CD4-positive, alpha-beta T cell treated with Interleukin-15 for 4 hours (primary cell): ENCODE measurements around the gene FBXO2.
"Not testable (repeated sequence)": the region's sequence is repeated elsewhere in the genome, so short reads cannot be mapped to it uniquely, and the experiment has no call there.

ENCODE experiments used
- DNase-seq: peaks from one replicate; pipeline ENCODE4 v3.0.0-alpha.2; 2020; ENCODE audit warnings: low spot score

FBXO2 gene

DNA sequence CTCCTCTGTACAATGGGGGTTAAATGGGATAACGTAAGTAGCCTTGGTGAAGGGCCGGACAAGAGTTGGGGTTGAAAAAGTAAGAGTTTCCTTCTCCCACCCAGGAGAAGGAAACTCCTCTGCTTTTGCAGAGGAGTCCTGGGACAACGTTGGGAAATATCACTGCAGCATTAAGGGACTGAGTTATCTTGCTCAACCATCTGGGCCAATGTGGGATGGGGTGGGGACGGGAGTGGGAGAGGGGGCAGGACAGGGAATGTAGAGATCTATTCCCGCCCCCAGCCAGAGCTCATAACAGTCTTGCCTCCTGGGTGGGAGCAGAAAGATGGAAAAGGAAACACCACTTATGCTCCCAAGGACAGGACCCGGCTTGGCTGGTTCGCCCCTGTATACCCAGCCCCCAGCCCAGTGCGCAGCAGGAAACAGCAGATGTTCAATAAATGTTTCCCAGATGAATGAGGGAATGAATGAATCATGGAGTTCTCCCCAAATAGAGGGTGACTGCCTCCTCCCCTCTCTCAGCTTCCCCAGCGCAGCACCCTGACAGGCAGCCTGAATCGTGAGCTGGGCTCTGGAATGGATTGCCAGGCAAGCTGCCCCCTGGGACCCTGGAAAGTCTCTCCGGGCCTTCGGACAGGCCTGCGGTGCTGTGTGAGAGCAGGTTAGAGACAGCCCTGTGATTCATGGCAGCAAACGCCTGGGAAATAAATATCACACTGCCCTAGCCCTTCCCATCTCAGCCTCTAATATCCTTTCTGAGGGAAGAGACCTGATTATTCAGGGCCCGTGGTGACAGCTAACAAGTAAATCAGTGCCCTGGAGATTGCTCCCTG, 24.8 kb downstream of the FBXO2 start:
- no peak for DNase-seq

DNA sequence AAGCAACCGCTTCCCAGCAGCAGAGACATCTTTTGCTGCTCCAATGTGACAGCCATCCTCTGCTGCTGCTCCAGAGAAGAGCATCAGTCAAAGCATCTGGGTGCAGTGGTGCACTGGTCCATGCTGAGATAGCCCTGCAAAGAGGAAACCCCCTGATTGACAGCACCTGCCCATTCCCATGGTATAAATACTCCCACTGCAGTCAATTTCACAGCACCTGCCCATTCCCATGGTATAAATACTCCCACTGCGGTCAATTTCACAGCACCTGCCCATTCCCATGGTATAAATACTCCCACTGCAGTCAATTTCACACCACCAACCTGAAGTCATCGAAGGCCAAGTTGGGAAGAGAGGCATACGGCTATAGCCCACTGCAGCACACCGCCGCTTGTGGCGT, 25.5 kb downstream of the FBXO2 start:
- DNase-seq = no peak

DNA sequence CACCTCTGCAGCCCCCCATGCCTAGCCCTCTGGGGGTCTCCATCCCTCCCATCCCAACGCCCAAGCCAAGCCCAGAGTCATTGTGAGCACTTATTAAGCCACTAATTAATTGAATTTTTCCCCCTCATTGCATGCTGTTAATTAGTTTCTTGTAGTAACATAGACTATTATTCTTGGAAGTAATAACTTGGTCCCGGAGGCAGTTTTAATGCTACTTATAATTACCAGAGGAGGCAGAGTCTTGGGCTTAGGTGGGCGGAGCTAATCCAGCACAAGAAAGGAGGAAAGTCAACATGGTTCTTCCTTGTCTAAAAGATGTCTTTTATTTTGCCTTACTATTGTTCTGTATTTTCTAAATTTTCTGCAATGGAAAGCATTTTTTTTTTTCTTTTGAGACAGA, 27.7 kb downstream of the FBXO2 start:
- no peak for DNase-seq

DNA sequence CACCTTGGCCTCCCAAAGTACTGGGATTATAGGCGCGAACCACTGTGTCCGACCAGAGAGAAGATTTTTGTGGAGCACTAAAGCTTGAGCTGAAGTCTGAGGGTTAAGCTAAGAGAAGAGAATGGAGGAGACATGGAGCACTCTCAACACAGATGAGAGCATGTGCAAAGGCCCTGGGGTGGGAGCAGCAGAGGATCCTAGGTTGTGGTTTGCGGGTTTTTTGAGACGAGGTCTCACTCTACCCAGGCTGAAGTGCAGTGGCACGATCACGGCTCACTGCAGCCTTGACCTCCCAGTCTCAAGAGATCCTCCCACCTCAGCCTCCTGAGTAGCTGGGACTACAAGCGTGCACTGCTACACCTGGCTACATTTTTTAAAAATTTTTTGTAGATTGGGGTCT, 30.5 kb downstream of the FBXO2 start:
- DNase-seq = no peak

DNA sequence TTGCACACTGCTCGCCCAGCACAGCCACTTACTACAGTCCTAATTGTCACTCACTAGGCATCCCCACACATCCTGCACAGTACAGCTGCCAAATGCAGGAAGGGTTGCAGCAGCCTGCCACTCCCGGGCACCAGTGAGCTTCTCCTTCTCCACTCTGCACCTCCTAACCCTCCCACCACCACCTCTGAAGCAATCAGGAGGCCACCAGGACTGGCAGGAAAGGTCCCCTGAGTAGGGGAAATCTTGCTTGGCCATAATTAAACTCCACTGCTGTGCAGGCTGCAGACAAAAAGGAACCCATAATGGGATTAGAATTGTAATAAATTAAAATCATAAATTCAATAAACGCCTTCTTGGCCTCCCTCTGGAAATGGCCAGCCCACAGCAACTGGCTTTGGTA, 31.8 kb downstream of the FBXO2 start:
- no peak for DNase-seq

DNA sequence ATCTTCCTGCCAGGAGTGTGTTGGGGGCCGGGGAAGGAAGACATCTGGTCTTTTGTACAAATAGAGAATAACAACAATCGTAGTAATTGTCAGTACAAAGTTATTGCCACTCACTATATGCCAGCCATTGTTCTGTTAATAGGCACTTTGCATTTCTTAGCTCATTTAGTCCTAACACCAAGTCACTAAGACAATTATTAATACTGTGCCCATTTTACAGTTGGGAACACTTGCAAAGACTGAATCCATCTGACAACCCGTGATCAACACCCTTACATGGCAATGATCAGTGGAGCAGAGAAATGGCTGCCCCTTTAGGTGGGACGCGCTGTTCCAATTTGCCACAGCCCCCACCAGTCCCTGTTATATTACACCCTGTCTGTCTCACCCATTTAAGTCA, 33.3 kb downstream of the FBXO2 start:
- no peak for DNase-seq

DNA sequence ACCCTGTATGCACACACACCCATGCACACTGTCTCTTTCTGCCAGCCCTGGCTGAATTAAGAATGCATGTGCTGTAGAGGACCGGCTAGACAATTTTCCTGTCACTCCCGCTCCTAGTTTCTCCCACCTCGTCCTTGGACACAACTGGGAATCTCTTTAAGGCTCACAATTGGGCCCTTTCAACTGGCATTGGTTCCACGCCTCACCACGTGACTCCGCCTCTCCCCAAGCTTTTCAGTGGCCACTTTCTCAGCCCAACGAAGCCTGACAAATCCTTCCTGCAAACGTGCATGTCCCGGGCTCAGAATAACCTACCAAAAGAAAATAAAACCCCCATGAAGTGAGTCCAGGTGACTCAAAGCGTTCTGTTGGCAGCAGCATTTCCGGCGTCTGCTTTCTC, 33.8 kb downstream of the FBXO2 start:
- no peak for DNase-seq

DNA sequence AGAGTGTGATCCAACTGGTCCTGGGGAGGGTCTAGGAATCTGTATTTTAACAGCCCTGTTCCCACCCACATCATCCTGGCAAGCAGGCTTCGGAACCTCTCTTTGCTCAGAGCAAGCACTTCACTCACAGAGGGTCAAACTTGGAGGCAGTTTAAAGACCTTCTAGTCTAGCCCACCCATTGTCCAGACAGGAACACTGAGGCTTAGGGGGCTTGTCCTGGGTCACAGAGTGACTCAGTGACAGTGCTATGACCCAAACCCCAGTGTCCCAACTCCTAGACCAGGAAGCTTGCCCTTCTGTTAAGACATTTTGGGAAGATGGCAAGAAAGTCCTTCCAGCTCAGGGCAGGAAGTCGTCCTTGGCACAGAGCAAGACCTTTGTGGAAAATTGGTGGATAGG, 36.5 kb downstream of the FBXO2 start:
- DNase-seq = no peak

DNA sequence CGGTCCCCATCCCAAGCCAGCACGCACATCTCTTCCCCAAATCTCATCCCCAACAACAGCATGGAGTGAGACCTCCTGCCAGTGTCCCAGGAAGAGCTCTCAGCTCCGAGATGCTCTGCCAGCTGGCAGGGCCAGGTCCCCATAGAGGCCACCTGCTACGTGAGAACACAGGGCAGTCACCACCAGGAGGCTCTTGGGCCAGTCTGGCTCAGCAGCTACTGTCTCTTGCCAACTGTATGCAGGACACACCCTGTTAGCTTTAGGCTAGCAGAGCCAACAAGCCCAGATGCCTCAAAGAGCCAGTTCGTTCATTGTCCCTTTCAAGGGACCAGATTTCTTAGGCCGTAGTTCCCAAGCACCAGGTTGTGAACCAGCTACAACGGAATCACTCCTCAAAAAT, 36.9 kb downstream of the FBXO2 start:
- DNase-seq = no peak

DNA sequence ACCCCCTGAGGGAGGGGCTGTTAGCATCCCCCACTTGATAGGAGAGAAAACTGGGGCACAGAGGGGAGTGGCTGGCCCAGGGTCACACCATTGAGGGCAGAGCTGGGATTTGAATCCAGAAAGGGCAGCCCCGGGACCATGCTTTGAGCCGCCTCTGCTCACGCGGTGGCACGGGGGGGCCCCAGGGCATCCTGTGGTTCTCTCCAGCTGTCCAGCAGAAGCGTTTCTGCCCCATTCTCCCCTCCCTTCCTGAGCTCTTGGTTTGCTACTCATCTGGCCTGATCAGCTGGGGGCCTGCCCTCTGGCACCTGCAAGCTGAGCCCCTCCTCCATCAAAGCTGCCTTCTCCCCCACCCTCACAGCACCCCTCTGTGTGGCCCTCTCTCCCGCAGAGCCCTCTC, 37.5 kb downstream of the FBXO2 start:
- no peak for DNase-seq

DNA sequence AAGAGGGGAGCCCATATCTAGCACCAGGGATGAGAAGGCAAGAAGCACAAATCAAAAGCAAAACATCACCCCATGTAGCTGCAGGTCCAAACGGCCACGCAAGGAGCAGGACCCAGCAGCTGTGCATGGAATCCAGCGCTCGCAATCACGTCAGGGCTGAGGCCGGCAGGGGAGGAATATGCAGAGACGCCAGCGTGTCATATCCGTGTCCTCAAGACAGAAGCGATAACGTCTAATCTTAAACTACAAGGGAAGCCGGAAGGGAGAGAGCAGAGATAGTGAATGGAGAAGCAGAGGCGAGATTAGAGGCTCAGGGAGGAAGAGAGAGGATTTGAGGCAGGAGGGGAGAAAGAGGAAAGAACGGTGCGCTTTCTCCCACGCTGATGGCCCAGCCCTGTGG, 39.1 kb downstream of the FBXO2 start:
- no peak for DNase-seq

DNA sequence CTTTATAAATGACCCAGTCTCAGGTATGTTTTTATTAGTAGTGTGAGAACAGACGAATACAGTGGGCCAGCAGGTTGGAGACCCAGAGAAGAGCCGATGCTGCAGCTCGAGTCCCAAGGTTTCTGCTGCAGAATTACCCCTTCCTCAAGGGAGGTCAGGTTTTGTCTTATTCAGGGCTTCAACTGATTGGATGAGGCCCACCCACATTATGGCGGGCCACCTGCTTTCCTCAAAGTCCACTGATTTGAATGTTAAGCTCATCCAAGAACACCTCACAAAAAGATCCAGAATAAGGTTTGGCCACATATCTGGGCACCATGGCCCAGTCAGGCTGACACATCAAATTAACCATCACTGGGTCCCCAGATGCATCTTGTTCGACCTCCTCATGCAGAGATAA, 40.9 kb downstream of the FBXO2 start:
- no peak for DNase-seq

DNA sequence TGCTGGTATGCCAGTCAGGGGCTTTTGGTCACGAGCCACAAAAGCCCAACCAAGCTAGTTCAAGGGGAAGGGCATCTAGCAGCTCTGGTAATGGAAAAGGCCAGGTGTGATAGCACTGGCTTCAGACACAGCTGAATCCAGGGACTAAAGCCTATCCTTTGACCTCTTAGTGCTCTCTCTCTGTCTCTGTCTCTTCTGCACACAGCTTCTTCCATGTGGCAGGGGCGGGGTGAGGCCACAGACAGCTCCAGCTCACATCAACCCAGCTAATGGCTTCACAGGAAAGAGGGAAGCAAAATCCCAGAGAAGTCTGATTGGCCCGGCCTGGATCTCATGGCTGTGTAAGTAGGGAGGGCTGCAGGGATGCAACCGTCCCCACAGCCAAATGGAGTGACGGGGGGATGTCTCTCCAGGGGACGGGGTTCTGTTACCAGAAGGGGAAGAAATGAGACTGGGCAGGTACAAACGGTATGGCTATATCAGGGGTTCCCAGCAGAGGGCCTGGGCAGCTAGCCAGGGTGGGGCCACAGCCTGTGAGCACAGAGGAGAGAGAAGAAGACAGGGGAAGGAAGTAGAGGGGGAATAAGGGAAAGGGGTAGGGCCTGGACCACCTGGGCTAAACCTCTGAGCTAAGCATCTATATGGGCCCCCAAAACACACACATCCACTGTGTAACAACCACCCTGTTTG, 42.4 kb downstream of the FBXO2 start:
- DNase-seq = no peak

DNA sequence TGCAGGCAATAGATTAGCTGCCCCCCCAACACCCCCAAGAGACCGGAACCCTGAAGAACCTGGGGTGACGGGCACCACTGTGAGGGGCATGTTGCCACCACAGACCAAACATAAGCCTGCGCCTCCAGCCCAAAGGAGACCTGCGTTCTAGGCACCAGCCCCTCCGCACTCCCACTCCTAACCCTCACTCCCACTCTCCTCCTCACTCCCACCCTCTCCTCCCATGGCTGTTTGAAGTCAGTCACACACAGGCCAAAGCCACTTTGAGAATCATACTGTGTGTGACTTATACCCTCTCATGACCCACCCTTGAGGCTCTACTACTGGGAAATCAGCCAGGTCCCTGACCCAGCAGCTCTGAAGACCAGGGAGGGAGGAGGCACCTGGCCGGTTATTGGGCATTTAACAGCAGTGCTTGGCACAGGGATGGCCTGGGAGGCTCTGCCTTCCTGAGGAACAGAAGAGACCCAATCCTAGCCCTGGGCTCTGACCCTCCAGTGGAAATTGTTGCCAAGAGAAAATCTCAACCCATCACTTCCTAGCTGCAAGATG, 43.5 kb downstream of the FBXO2 start:
- no peak for DNase-seq

DNA sequence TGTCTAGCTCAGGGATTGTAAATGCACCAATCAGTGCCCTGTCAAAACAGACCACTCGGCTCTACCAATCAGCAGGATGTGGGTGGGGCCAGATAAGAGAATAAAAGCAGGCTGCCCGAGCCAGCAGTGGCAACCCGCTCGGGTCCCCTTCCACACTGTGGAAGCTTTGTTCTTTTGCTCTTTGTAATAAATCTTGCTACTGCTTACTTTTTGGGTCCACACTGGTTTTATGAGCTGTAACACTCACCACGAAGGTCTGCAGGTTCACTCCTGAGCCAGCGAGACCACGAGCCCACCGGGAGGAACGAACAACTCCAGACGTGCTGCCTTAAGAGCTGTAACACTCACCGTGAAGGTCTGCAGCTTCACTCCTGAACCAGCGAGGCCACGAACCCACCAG, 44.9 kb downstream of the FBXO2 start:
- not testable (repeated sequence) for DNase-seq

DNA sequence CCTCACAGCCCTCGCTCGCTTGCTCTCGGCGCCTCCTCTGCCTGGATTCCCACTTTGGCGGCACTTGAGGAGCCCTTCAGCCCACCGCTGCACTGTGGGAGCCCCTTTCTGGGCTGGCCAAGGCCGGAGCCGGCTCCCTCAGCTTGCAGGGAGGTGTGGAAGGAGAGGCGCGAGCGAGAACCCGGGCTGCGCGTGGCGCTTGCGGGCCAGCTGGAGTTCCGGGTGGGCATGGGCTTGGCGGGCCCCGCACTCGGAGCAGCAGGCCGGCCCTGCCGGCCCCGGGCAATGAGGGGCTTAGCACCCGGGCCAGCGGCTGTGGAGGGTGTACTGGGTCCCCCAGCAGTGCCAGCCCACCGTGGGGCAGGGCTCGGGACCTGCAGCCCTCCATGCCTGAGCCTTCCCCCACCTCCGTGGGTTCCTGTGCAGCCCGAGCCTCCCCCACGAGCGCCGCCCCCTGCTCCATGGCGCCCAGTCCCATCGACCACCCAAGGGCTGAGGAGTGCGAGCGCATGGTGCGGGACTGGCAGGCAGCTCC, 45.6 kb downstream of the FBXO2 start:
- DNase-seq = not testable (repeated sequence)

DNA sequence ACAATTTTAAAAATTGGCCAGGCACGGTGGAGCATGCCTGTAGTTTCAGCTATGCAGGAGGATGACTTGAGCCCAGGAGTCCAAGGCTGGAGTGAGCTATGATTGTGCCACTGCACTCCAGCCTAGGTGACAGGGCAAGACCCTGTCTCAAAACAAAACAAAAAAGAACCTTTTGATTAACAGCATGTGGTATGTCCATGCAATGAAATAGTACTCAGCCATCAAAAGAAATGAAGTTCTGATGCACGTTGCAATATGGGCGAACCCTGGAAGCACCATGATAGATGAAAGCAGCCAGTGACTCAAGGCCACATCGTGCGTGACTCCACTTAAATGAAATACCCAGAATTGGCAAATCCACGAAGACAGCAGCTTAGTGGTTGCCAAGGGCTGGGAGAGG, 47.5 kb downstream of the FBXO2 start:
- DNase-seq = no peak

DNA sequence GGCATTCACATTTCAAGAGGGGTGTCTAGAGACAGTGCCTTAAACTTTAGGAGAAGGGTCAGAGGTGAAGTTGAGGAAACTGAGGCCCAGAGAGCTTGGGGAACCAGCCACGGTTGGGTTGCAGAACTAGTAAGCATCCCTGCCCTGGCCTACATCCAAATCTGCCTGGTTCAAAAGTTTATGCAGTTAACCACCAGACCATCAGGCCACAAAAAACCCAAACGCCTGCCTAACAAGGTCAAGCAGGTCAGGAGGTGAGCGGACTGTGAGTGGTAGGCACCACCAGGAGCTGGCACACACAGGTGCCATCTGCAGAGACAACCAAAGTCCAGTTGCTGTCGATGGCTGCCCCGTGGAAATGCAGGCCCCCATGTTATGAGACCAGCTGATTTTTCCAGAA, 51.2 kb downstream of the FBXO2 start:
- DNase-seq = no peak

DNA sequence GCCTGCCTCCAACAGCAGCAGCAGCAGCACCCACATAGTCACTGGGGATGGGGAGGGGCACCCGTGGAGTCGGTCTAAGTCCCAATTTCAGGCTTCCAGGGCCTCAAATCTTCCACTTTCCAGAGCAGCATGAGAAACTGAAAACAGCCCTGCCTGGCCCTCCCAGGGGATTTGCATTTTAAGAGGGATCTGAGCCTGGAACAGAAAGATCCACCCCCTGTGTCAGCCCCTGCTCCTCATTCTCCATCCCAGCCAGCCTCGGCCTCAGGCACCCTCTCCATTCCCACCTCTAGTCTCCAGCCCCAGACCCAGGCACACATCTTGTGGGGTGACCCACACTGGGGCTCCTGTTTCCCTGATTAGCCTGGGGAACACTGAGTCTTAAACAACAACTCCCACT, 51.8 kb downstream of the FBXO2 start:
- DNase-seq = no peak

DNA sequence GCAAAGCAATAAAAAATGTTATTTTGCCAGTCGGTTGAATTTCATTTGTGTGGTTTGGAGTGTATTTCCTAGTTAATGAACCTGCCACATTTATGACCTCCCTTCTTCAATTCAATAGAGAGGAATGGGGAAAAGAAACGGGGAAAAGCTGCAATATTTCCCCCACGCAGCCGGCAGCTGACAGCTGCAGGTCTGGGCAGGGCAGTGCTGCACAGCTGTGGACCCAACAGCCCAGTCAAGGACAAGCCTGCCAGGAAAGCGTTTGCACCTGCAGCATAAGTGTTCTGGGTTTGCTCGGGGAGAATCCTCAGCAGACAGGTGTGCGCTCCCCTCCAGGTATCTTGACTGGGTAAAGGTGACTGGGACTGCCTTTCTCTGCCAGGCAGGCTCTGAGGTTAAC, 53.4 kb downstream of the FBXO2 start:
- no peak for DNase-seq

DNA sequence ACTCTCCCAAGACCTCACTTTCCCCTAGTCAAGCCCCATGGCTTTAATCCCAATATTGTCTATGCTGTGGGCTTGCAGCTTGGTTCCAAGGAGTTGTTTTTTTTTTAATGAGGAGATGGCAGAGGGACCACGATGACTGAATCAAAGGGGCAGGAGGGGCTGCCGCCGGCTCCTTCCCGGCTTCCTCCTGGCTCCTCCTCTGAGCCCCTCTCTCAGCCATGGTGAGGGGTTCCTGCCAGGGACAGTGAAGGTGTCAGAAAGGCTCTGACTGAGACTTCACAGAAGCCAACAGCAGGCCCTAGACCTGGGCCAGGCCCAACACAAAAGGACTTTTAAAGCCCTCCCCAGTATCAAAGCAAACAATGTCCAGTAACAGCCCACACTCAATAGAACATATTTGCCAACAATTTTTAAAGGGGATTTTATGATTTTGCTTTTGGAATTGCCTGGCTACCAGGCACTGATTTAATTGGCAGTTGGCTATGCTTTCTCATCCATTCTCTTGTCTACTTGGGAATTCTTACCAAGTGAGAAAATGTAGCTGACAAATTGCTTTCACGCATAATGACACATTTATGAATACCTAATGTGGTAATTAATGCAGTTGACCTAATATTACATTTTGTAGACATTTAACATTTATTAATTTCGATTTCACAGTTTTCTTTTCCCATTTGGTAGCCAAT, 54.2 kb downstream of the FBXO2 start:
- DNase-seq = no peak

DNA sequence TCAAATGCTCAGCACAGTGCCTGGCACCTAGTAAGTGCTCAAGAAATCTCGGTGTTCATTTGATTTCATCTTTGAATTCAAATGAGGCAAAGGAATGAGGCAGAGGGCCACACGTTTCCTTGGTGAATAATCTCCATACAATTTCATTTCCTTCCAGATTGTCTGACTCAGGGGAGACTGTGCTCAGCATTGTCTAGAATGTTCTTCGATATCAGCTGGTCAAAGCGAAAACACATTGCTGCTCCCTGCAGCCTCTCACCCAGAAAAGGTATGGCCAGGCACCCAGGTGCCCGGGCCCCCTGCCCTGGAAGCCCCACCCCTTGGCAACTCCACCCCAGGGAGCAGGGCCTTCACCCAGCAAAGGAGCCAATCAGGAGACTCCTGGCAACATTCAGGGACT, 55.8 kb downstream of the FBXO2 start:
- DNase-seq = no peak
